Ecto neural progenitor cell (in vitro differentiated cells): Measurements from ENCODE around the gene SBF2.

Source experiments
- DNase-seq: peaks from one replicate; pipeline ENCODE4 v3.0.0-alpha.2; 2018; ENCODE audit warnings: low spot score

The SBF2 gene

GRCh38 chr11:9806946-9807687 lies 486.9 kb downstream of the SBF2 start:
- DNase-seq = no peak

GRCh38 chr11:9804419-9804902 lies 489.6 kb downstream of the SBF2 start:
- no peak for DNase-seq

GRCh38 chr11:9803685-9804418 lies 490.2 kb downstream of the SBF2 start:
- DNase-seq = no peak

- DNase-seq = no peak
Measured at GRCh38 chr11:9802291-9802861, 491.6 kb downstream of the SBF2 start.

DNA sequence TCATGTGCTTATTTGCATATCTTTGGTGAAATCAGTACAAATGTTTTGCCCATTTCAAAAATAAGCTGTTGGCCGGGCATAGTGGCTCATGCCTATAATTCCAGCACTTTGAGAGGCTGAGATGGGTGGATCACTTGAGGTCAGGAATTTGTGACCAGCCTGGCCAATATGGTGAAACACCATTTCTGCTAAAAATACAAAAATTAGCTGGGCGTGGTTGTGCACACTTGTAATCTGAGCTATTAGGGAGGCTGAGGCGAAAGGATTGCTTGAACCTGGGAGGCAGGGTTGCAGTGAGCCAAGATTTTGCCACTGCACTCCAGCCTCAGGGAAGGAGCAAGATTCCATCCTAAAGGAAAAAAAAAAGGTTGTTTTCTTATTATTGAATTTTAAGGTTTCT lies 494.1 kb downstream of the SBF2 start:
- DNase-seq = no peak

GRCh38 chr11:9797300-9797699 lies 496.7 kb downstream of the SBF2 start:
- no peak for DNase-seq

DNA sequence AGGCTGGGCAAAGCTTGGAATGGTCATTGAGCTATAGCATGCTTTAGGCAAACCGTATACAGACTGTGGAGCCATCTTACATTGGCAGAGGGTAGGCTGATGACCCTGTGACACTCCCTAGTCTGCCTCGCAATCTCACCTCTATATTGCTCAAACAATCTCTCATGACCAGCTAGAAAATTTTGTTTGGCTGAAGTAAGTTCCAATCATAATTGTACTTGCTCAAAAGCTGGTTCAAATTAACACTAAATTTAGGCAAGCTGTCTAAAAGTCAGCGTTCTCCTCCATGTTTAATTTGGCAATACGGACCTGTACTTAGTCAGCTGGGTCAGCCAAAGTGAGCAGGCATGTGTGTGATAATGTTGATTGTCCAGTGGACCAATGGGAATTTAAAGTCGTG lies 497.2 kb downstream of the SBF2 start:
- no peak for DNase-seq

GRCh38 chr11:9796266-9796665 lies 497.8 kb downstream of the SBF2 start:
- DNase-seq = no peak

DNA sequence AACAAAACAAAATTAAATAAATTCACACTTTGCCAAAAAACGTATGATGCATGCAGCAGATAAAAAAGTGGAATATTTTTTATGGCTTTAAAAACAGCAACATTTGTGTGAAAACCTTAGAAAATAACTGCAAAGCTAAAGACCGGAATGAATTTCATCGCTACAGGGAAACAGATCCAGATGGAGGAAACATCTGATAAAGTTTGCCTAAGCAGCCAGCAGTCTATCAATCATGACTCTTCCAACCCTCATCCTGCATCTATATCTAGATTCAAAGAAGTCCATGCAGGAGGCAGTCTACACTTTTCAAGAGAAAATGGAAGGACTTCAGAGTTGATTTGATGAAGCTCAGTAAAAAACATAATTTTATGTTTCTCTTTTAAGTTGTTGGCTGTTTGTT lies 503.3 kb downstream of the SBF2 start:
- DNase-seq = no peak

GRCh38 chr11:9789910-9790309 lies 504.1 kb downstream of the SBF2 start:
- DNase-seq = no peak

DNA sequence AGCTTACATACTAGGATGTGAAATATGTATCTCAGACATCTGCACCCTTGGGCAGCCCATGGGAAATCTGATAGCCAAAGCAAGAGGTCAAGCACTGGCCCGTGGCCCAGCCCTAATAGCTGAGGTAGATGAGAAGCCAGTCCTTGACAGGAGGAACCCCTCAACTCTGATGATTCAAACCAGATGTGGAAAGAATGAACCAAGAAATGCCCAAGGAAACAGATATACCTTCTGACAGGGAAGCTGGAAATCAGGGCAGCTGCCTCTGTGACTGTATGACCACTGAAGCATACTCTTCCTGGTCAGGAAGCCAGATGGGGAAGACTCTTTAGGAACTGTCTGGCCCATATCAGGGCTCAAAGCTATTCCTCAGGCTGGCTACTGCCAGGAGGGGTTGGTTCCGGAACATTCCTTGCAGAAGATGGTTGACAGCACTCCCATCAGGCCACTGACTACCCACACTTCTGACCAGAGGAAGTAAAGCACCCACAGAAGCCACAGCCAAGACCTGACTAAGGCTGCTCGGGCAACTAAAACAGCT lies 506.0 kb downstream of the SBF2 start:
- no peak for DNase-seq

DNA sequence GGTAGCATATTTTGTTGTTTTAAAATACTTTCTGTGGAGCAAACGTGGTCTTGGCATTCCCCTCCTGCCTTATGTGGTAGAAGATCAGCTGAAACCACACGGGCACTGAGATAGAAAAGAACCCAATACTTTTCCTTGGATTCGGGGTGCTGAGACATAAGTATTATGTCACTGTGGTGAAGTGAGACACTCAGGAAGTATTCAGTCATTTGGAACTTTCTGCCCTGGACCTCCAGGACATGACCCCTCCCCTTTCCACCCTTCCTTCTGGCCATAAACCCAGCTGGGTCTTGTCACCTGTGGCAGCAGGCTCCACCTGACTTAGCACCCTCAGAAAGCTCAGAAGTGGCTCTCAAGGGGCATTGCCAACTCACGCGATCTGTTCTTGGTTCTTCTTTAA lies 506.8 kb downstream of the SBF2 start:
- DNase-seq = no peak

DNA sequence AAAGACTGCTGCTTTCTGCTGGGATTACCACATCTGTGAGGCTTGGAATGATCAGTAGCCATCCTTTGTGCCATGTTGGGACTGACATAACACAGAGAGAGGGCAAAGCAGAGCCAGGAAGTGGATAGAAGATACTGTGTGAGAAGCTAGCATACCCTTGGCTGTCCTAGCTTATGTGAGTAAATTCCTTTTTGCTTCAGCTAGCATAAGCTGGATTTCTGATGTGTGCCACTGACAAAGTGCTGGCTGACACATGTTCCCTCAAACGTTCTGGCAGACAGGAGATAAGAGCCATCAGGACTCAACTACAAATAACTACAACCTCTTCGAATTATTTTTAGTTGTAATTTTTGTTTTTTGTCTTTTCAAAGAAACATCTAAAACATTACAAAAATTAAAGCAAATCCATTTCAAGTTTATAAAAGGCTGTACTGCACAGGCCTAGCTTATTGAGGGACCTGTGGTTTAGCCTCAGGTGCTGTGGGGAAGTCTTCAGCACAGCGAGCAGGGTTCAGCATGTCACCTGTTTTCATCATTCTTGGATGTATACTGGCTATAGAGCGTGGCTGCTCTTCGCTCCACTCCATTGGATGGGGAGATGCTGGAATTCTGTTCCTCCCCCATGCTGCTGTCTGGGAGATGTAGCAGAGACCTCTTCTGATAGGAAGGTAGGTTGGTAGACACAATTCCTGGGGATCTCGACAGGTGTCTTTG lies 509.3 kb downstream of the SBF2 start:
- DNase-seq = no peak

- no peak for DNase-seq
Measured at GRCh38 chr11:9783986-9784385, 510.0 kb downstream of the SBF2 start.

GRCh38 chr11:9780929-9781328 lies 513.1 kb downstream of the SBF2 start:
- DNase-seq = no peak

DNA sequence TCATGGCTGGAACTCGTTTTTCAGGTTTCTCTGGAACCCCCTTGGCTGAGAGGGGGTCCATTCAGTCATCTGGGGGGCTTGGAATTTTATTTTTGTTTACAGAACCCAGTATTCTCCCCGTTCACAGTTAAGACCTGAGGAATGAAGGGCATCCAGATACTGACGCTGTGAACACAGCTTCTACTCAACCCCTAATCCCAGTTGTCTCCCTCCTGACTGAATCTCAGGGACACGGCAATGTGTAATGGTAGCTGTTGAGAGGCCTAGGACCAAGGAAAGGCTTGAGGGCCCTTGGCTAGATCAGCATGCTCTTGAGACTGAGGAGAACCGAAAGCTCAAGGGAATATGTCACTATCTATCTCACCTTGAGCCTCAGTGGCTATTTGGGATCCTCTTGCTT lies 516.5 kb downstream of the SBF2 start:
- no peak for DNase-seq

- DNase-seq = no peak
Measured at GRCh38 chr11:9777066-9777465, 517.0 kb downstream of the SBF2 start.

GRCh38 chr11:9776203-9776602 lies 517.8 kb downstream of the SBF2 start:
- DNase-seq = no peak

DNA sequence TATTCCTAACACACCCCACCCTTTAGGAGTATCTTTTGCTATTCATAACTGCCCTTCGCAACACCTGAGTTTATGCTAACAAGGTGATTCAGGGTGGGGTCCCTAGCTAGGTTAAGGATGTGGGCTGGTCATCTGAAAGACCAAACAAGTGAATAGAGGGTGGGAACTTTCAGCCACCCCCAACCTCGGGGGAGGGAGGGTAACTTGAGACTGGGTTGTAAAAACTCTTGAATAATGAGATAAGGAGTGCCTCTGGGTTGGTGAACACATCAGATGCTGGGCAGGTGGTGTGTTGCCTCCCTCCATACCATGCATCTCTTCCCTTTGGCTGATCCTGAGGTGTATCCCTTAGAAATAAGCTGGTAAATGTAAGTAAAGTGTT lies 518.6 kb downstream of the SBF2 start:
- no peak for DNase-seq

DNA sequence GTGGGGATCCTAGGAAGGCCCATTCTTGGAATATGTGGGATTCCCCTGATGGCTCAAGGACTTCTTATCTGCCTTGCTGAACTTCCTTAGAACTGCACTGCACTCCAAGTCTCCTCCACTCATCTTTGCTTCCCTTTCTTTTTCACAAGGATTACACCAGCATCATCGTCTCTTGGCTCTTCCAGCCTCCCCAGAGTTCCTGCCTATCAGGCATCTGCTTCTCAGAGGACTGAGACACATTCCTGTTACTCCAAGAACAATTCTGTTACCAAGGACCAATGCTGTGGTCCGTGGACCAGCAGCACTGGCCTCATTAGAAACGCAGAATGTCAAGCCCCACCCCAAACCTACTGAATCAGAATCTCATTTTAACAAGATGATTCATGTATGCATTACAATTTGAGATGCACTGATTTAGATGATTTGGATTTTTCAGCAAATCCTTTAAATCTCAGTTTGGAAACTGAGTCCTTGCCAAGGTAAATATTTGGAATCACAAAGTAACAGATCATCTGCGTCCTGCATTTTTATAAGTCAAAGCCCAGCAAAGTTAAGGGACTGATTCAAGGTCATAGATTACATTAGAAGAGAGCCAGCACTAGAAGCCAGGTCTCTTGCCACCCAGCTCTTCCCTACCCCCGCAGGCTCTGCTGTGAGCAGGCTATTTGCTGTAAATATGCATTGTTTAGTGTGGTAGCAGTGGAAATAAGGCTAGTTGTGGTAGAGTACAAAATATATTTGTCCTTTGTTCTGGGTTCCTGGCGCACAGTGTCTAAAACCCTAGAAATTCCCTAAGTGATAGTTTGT lies 519.2 kb downstream of the SBF2 start:
- no peak for DNase-seq

DNA sequence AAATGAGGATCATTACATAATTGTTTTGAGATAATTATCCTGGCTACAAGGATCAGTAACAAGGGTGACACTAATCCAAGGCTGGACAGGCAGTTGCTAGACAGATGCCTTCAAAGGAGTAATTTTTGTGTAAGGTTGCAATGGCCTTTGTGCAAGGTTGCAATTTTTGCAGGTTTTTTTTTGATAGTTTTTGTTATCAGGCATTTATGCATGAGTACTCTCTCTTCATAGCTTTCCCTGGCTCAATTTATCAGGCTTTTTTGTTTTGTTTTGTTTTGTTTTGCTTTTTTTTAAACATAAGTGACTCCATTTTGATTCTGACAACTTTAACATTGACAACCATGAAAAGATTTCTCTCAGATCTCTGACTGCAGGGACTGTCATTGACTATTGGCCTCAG lies 519.9 kb downstream of the SBF2 start:
- DNase-seq = no peak

GRCh38 chr11:9773524-9773923 lies 520.5 kb downstream of the SBF2 start:
- no peak for DNase-seq
